GOT3 (cell line): ENCODE measurements around the gene FBXO31.

Experiments used
- DNase-seq: peaks from one replicate; lab custom pipeline; 2025; ENCODE audit warnings: mixed read lengths; lab: John Stamatoyannopoulos, UW

Gene FBXO31

GRCh38 chr16:87309620-87310525, 73.7 kb downstream of the FBXO31 start:
- no peak for DNase-seq

- no peak for DNase-seq
Observed at GRCh38 chr16:87308826-87309225, 74.8 kb downstream of the FBXO31 start.

GRCh38 chr16:87306516-87306915, 77.1 kb downstream of the FBXO31 start:
- no peak for DNase-seq

GRCh38 chr16:87305505-87306391, 77.8 kb downstream of the FBXO31 start:
- DNase-seq, result no peak

GRCh38 chr16:87304951-87305350, 78.6 kb downstream of the FBXO31 start:
- DNase-seq, result no peak

GRCh38 chr16:87303962-87304521, 79.5 kb downstream of the FBXO31 start:
- DNase-seq, result no peak

- DNase-seq, result no peak
Observed at GRCh38 chr16:87303431-87303930, 80.1 kb downstream of the FBXO31 start.

GRCh38 chr16:87298857-87299465, 84.6 kb downstream of the FBXO31 start:
- no peak for DNase-seq

GRCh38 chr16:87297918-87298631, 85.5 kb downstream of the FBXO31 start:
- no peak for DNase-seq

GRCh38 chr16:87297407-87297806, 86.2 kb downstream of the FBXO31 start:
- DNase-seq, result no peak

GRCh38 chr16:87295661-87296531, 87.7 kb downstream of the FBXO31 start:
- DNase-seq, result no peak

- no peak for DNase-seq
Observed at GRCh38 chr16:87295259-87295658, 88.3 kb downstream of the FBXO31 start.

GRCh38 chr16:87293990-87294389, 89.6 kb downstream of the FBXO31 start:
- no peak for DNase-seq

- no peak for DNase-seq
Observed at GRCh38 chr16:87291944-87292343, 91.6 kb downstream of the FBXO31 start.

GRCh38 chr16:87288753-87289362, 94.7 kb downstream of the FBXO31 start:
- DNase-seq, result no peak

- DNase-seq, result no peak
Observed at GRCh38 chr16:87286839-87287626, 96.5 kb downstream of the FBXO31 start.

GRCh38 chr16:87284183-87284582, 99.4 kb downstream of the FBXO31 start:
- DNase-seq, result no peak

- no peak for DNase-seq
Observed at GRCh38 chr16:87279094-87279658, 104.4 kb downstream of the FBXO31 start.
